ENCODE results near the gene CYP4F2. TPM values are rescaled to one million over a fixed set of nuclear protein-coding genes. Genes with fewer than 3 reads are reported as not detected.
"Not testable (repeated sequence)": the region's sequence is repeated elsewhere in the genome, so short reads cannot be mapped to it uniquely, and the experiment has no call there.

Gene CYP4F2
- total RNA-seq, 1 experiment from 2014 or later = not detected

DNA sequence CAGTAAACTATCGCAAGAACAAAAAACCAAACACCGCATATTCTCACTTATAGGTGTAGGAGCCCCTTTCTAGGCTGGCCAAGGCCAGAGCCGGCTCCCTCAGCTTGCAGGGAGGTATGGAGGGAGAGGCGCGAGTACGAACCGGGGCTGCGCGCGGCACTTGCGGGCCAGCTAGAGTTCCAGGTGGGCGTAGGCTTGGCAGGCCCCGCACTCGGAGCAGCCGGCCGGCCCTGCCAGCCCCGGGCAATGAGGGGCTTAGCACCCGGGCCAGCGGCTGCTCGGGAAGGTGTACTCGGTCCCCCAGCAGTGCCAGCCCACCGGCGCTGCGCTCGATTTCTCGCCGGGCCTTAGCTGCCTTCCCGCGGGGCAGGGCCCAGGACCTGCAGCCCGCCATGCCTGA lies 1.7 kb upstream of the CYP4F2 start:
- H3K4me3 Mint-ChIP-seq (ENCODE audit: unreplicated experiment); H3K4me1 Mint-ChIP-seq (ENCODE audit: low read depth, unreplicated experiment); H3K27ac Mint-ChIP-seq (ENCODE audit: unreplicated experiment); H3K9me3 ChIP-seq; CTCF ChIA-PET; intact Hi-C loops (cut with micrococcal nuclease; ENCODE audit: unreplicated experiment); H3K4me1 ChIP-seq; POLR2A ChIA-PET; BruUV-seq (replicated peaks); DNase-seq; H3K36me3 ChIP-seq (ENCODE audit: control insufficient read depth, insufficient read depth, low read length); H3K4me3 ChIP-seq (ENCODE audit: low read depth, low read length); H3K36me3 Mint-ChIP-seq (ENCODE audit: insufficient read depth, unreplicated experiment); H3K27me3 Mint-ChIP-seq (ENCODE audit: insufficient read depth, unreplicated experiment); H3K27me3 ChIP-seq (replicated peaks; ENCODE audit: control insufficient read depth, insufficient read depth, low read length): not testable (repeated sequence)
- H3K9me3 Mint-ChIP-seq (ENCODE audit: unreplicated experiment) = peaks cover 14% of the 10 kb centered on the region

DNA sequence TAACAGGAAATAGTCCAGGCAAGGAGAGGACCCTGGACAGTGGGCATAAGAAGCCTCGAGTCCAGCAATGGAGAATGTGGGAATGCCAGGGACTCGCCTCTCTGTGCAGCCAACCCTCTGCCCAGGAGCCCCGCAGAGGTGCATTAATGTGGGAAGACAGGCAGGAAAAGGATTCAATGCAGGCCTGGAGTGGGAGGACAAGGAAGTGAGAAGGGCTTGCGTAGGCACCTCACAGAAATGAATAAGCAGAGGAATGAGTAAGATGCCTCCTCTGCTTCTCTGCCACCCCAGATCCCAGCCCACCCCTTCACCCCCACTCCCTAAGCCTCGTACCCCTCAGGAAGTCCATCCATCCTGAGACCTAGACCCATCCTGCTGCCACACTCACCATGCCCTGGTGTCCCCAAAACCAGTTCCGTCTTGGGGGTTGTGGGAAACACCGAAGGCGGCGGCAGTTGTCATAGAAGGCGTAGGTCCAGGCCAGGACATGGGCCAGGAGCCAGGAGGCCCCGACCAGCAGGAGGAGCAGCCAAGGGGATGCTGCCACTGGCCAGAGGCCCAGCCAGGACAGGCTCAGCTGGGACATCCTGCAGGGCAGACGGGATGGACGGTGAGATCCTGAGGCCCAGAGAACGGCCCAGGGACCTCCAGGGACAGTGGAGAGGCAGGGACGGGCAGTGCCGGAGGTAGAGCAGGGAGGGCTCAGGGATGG lies 692 bp downstream of the CYP4F2 start:
- no peaks in the 10 kb centered on the region for H3K4me1 Mint-ChIP-seq (ENCODE audit: low read depth, unreplicated experiment)
- H3K27me3 Mint-ChIP-seq (ENCODE audit: insufficient read depth, unreplicated experiment) = no peaks in the 10 kb centered on the region
- intact Hi-C loops (cut with micrococcal nuclease; ENCODE audit: unreplicated experiment) = no loop called here

DNA sequence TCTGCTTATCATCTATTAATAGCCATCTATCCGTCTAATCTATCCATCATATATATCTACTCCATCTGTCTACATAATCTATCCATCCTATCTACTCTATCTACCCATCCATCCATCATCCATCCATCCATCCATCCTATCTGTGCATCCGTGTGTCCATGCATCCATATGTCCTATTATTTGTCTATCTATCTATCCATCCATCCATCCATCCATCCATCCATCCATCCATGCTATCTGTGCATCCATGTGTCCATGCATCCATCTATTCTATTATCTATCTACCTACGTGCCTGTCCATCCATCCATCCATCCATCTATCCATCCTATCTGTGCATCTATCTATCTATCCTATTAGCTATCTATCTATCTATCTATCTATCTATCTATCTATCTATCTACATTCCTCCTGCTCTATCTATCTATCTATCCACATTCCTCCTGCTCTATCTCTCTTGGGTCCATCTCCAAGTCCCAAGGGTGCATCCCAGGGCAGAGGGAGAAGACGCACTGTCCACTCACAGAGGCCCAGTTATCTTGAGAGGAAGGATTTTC lies 1.9 kb downstream of the CYP4F2 start:
- H3K27me3 ChIP-seq (replicated peaks; ENCODE audit: control insufficient read depth, insufficient read depth, low read length) = no peaks in the 10 kb centered on the region
- H3K9me3 ChIP-seq = no peaks in the 10 kb centered on the region
- H3K4me1 ChIP-seq = no peaks in the 10 kb centered on the region
- Mint-ChIP-seq H3K4me3 (ENCODE audit: unreplicated experiment) (no peak overlapping the region), H3K36me3 (ENCODE audit: insufficient read depth, unreplicated experiment) (peaks cover 5% of the 10 kb centered on the region), H3K4me1 (ENCODE audit: low read depth, unreplicated experiment) (no peaks in the 10 kb centered on the region), H3K27ac (ENCODE audit: unreplicated experiment) (no peak overlapping the region), H3K9me3 (ENCODE audit: unreplicated experiment) (peaks cover 14% of the 10 kb centered on the region), H3K27me3 (ENCODE audit: insufficient read depth, unreplicated experiment) (no peaks in the 10 kb centered on the region)
- no peaks in the 10 kb centered on the region for H3K36me3 ChIP-seq (ENCODE audit: control insufficient read depth, insufficient read depth, low read length)
- ChIA-PET POLR2A (no interaction called here), CTCF (no interaction called here)
- BruUV-seq (replicated peaks) = no TSS peak
- no peak for DNase-seq
- TF ChIP-seq, protein P1, sequence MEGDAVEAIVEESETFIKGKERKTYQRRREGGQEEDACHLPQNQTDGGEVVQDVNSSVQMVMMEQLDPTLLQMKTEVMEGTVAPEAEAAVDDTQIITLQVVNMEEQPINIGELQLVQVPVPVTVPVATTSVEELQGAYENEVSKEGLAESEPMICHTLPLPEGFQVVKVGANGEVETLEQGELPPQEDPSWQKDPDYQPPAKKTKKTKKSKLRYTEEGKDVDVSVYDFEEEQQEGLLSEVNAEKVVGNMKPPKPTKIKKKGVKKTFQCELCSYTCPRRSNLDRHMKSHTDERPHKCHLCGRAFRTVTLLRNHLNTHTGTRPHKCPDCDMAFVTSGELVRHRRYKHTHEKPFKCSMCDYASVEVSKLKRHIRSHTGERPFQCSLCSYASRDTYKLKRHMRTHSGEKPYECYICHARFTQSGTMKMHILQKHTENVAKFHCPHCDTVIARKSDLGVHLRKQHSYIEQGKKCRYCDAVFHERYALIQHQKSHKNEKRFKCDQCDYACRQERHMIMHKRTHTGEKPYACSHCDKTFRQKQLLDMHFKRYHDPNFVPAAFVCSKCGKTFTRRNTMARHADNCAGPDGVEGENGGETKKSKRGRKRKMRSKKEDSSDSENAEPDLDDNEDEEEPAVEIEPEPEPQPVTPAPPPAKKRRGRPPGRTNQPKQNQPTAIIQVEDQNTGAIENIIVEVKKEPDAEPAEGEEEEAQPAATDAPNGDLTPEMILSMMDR (IDR thresholded peaks at IDR 0.05; ENCODE audit: insufficient read depth in 1 of 2, low read depth in 1 of 2, low read length in 1 of 2, severe bottlenecking in 1 of 2, unreplicated experiment in 1 of 2) = no peak
- intact Hi-C loops (cut with micrococcal nuclease; ENCODE audit: unreplicated experiment) = no loop called here
- no peak overlapping the region for H3K4me3 ChIP-seq (ENCODE audit: low read depth, low read length)

More for the DNA sequence above, 692 bp downstream of the CYP4F2 start:
- H3K27ac Mint-ChIP-seq (ENCODE audit: unreplicated experiment) = no peak overlapping the region
- no peak overlapping the region for H3K4me3 ChIP-seq (ENCODE audit: low read depth, low read length)
- no peaks in the 10 kb centered on the region for H3K27me3 ChIP-seq (replicated peaks; ENCODE audit: control insufficient read depth, insufficient read depth, low read length)
- H3K9me3 ChIP-seq = no peaks in the 10 kb centered on the region
- H3K4me3 Mint-ChIP-seq (ENCODE audit: unreplicated experiment) = no peak overlapping the region
- H3K4me1 ChIP-seq = no peaks in the 10 kb centered on the region
- peaks cover 14% of the 10 kb centered on the region for H3K9me3 Mint-ChIP-seq (ENCODE audit: unreplicated experiment)
- H3K36me3 Mint-ChIP-seq (ENCODE audit: insufficient read depth, unreplicated experiment) = peaks cover 5% of the 10 kb centered on the region
- ChIA-PET POLR2A (no interaction called here), CTCF (no interaction called here)
- H3K36me3 ChIP-seq (ENCODE audit: control insufficient read depth, insufficient read depth, low read length) = no peaks in the 10 kb centered on the region
- no TSS peak for BruUV-seq (replicated peaks)
- DNase-seq = no peak
- TF ChIP-seq, protein P1 (IDR thresholded peaks at IDR 0.05; ENCODE audit: insufficient read depth in 1 of 2, low read depth in 1 of 2, low read length in 1 of 2, severe bottlenecking in 1 of 2, unreplicated experiment in 1 of 2) = no peak
